SU-DHL-6 (cell line): ENCODE results near the gene MUC5AC.

Source experiments
- H2AFZ ChIP-seq: fragments of 200-600 bp; sonication (generic); 2 replicates; pipeline ENCODE4 v1.6.1; 2014; ENCODE audit warnings: low read depth, mild to moderate bottlenecking, moderate library complexity, mixed read lengths, antibody characterized with exemption, low read length; ENCODE audit not compliant: severe bottlenecking
- H3F3A ChIP-seq: fragments of 200-600 bp; shearing (Covaris generic); 2 replicates; pipeline ENCODE4 v1.6.0; 2016; ENCODE audit warnings: antibody characterized with exemption, mild to moderate bottlenecking; ENCODE audit not compliant: insufficient read depth
- H3K27ac ChIP-seq: fragments of 200-600 bp; sonication (generic); 2 replicates; pipeline ENCODE4 v1.5.1; 2016; ENCODE audit warnings: low read depth, mild to moderate bottlenecking, low read length, moderate library complexity, mixed read lengths
- H3K27me3 ChIP-seq: fragments of 200-600 bp; sonication (generic), shearing (Covaris generic); 2 replicates; pipeline ENCODE4 v1.6.0; 2014; ENCODE audit warnings: mild to moderate bottlenecking, low read length
- H3K36me3 ChIP-seq: fragments of 200-600 bp; sonication (generic); 2 replicates; pipeline ENCODE4 v1.6.1; 2014; ENCODE audit warnings: mild to moderate bottlenecking, low read length, mixed read lengths
- H3K4me2 ChIP-seq: fragments of 300-600, 200-600 bp; shearing (Covaris generic), sonication (generic); 2 replicates; pipeline ENCODE4 v1.6.0; 2014; ENCODE audit warnings: low read length, low read depth, mild to moderate bottlenecking; ENCODE audit not compliant: poor library complexity, severe bottlenecking
- H3K4me3 ChIP-seq: fragments of 200-600 bp; sonication (generic); 2 replicates; pipeline ENCODE4 v1.5.1; 2014; ENCODE audit warnings: antibody characterized with exemption, low read length, mild to moderate bottlenecking, mixed read lengths; ENCODE audit not compliant: insufficient read depth, poor library complexity, severe bottlenecking
- H3K79me2 ChIP-seq: fragments of 200-600 bp; sonication (generic); 2 replicates; pipeline ENCODE4 v1.6.1; 2014; ENCODE audit warnings: mild to moderate bottlenecking, low read length, moderate library complexity; ENCODE audit not compliant: insufficient read depth
- H3K9ac ChIP-seq: fragments of 200-600 bp; sonication (generic); 2 replicates; pipeline ENCODE4 v1.7.0; 2014; ENCODE audit warnings: mild to moderate bottlenecking, low read length
- H3K9me2 ChIP-seq: fragments of 200-600 bp; sonication (generic); replicated peaks from 2 replicates; pipeline ENCODE4 v1.6.1; 2014; ENCODE audit warnings: low read length; ENCODE audit not compliant: insufficient read depth
- H3K9me3 ChIP-seq: fragments of 200-600 bp; sonication (generic); 2 replicates; pipeline ENCODE4 v1.6.1; 2014; ENCODE audit warnings: low read length, mixed read lengths; ENCODE audit not compliant: insufficient read depth
- H4K20me1 ChIP-seq: fragments of 200-600 bp; sonication (generic); 2 replicates; pipeline ENCODE4 v1.6.1; 2014; ENCODE audit warnings: low read depth, mild to moderate bottlenecking, antibody characterized with exemption, low read length, moderate library complexity, mixed read lengths
- EZH2phosphoT487 ChIP-seq: fragments of 200-600 bp; sonication (generic), shearing (Covaris generic); conservative IDR thresholded peaks from 2 replicates; pipeline ENCODE4 v1.6.1; 2018; ENCODE audit warnings: mild to moderate bottlenecking, antibody characterized with exemption, low read length, moderate library complexity, mixed read lengths
- TF ChIP-seq, protein P1 (sequence below): fragments of 200-600 bp; sonication (generic); IDR thresholded peaks from one replicate; pipeline ENCODE4 v1.5.1; 2017; ENCODE audit warnings: antibody characterized with exemption, mild to moderate bottlenecking, low read length, moderate library complexity; ENCODE audit not compliant: insufficient read depth, poor library complexity, severe bottlenecking

MUC5AC gene

DNA sequence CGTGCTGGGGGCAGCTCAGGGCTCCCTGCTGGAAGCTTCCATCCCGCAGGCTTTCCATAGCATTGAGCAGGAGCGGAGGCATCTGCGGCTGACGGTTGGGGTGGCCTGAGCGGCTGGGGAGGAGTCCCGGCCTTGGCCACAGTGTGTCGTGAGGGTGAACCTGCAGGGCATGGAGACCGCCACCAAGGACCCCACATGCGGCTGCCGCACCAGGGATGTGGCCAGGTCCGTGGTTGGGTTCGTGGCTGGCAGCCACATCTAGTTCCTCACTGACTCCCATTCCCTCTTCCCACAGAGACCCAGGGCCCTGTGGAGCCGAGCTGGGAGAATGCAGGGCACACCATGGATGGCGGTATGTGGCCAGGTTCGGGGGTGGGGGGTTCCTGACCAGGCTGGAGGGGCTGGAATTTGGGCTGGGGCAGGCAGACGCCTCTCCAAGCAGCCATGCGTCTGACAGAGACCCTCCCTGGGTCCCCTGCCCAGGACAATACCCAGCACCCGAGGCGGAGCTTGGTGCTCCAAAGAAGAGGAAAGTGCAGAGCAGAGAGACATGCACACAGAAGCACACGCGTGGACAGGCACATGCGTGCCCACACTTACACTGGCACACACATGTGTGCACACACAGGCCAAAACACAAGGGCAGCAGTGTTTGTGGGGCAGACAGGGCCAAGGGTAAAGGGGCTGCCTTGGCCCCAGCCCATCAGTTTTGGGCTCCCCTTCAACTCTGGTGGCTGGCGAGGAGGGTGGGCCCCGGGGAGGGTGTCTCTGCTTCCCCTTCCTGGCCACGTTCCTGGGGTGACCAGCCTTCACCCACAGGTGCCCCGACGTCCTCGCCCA, 67.9 kb downstream of the MUC5AC start:
- H3K4me2 ChIP-seq = no peak overlapping the region
- H2AFZ ChIP-seq = no peak overlapping the region
- no peaks in the 10 kb centered on the region for H3K9me2 ChIP-seq
- H3K79me2 ChIP-seq = no peaks in the 10 kb centered on the region
- no peak overlapping the region for H3K27ac ChIP-seq
- H3K9me3 ChIP-seq = no peaks in the 10 kb centered on the region
- TF ChIP-seq, protein P1, sequence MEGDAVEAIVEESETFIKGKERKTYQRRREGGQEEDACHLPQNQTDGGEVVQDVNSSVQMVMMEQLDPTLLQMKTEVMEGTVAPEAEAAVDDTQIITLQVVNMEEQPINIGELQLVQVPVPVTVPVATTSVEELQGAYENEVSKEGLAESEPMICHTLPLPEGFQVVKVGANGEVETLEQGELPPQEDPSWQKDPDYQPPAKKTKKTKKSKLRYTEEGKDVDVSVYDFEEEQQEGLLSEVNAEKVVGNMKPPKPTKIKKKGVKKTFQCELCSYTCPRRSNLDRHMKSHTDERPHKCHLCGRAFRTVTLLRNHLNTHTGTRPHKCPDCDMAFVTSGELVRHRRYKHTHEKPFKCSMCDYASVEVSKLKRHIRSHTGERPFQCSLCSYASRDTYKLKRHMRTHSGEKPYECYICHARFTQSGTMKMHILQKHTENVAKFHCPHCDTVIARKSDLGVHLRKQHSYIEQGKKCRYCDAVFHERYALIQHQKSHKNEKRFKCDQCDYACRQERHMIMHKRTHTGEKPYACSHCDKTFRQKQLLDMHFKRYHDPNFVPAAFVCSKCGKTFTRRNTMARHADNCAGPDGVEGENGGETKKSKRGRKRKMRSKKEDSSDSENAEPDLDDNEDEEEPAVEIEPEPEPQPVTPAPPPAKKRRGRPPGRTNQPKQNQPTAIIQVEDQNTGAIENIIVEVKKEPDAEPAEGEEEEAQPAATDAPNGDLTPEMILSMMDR = no peak
- TF ChIP-seq EZH2phosphoT487 = no peak
- no peak overlapping the region for H3K4me3 ChIP-seq
- H3K9ac ChIP-seq = no peak overlapping the region
- H3F3A ChIP-seq = no peaks in the 10 kb centered on the region
- H4K20me1 ChIP-seq = no peaks in the 10 kb centered on the region
- H3K27me3 ChIP-seq = no peaks in the 10 kb centered on the region
- no peaks in the 10 kb centered on the region for H3K36me3 ChIP-seq

DNA sequence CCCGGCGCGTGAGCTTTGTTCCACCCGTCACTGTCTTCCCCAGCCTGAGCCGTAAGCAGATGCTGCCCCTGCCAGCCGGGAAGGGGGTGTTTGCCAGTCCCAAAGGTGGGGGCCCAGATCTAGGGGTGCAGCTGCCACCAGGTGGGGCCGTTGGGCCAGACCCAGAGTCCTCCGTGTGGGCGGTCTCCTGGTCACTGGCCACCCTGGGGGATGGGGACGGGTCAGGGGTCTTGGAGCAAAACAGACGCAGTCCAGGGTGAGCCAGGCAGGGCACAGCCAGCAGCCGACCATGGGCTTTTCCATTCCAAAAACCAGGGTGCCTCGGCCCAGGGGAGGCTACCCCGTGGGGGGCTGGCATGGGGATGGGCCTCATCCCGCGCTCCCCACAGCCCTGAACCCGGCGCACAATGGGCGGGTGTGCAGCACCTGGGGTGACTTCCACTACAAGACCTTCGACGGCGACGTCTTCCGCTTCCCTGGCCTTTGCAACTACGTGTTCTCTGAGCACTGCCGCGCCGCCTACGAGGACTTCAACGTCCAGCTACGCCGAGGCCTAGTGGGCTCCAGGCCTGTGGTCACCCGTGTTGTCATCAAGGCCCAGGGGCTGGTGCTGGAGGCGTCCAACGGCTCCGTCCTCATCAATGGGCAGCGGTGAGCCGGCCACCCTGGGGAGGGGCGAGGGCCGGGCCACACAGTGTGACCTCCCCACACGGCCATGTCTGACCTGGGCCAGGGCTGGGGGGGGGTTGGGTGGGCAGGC, 68.7 kb downstream of the MUC5AC start:
- no peak for TF ChIP-seq EZH2phosphoT487
- TF ChIP-seq, protein P1 = no peak
- no peaks in the 10 kb centered on the region for H3K36me3 ChIP-seq
- H4K20me1 ChIP-seq = no peaks in the 10 kb centered on the region
- no peaks in the 10 kb centered on the region for H3K79me2 ChIP-seq
- H3K9me2 ChIP-seq = no peaks in the 10 kb centered on the region
- H3K27ac ChIP-seq = no peak overlapping the region
- H3K27me3 ChIP-seq = no peaks in the 10 kb centered on the region
- H3K4me2 ChIP-seq = no peak overlapping the region
- H3K9ac ChIP-seq = no peak overlapping the region
- H3K9me3 ChIP-seq = no peaks in the 10 kb centered on the region
- H3K4me3 ChIP-seq = no peak overlapping the region
- no peaks in the 10 kb centered on the region for H3F3A ChIP-seq
- no peak overlapping the region for H2AFZ ChIP-seq

DNA sequence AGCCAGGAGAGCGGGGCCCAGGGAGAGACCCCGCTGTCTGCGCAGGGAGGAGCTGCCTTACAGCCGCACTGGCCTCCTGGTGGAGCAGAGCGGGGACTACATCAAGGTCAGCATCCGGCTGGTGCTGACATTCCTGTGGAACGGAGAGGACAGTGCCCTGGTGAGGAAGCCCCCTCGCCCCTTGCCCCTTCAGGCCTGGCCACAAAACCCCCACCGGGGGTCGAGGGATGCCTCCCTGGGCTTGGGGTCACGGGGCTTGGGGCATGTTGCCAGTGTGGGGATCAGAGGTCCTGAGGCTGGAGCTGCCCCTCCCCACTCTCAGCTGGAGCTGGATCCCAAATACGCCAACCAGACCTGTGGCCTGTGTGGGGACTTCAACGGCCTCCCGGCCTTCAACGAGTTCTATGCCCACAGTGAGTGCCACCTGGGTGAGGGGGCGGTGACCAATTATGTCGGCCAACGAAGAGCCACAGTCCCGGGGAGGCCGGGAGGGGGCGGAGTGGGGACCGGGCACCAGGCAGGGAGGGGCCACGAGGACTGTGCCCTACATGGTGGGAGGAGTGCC, 69.3 kb downstream of the MUC5AC start:
- no peaks in the 10 kb centered on the region for H3K27me3 ChIP-seq
- no peak overlapping the region for H2AFZ ChIP-seq
- no peaks in the 10 kb centered on the region for H3K9me3 ChIP-seq
- H3K4me3 ChIP-seq = no peak overlapping the region
- no peak overlapping the region for H3K27ac ChIP-seq
- no peak overlapping the region for H3K4me2 ChIP-seq
- no peak overlapping the region for H3K9ac ChIP-seq
- H3K36me3 ChIP-seq = no peaks in the 10 kb centered on the region
- no peaks in the 10 kb centered on the region for H3K9me2 ChIP-seq
- TF ChIP-seq, protein P1 = no peak
- no peak for TF ChIP-seq EZH2phosphoT487
- no peaks in the 10 kb centered on the region for H3F3A ChIP-seq
- no peaks in the 10 kb centered on the region for H3K79me2 ChIP-seq
- no peaks in the 10 kb centered on the region for H4K20me1 ChIP-seq
